SU-DHL-6 (cell line): ENCODE data around the gene HTT.

Source experiments
- H2AFZ ChIP-seq: fragments of 200-600 bp; sonication (generic); 2 replicates; pipeline ENCODE4 v1.6.1; 2014; ENCODE audit warnings: low read depth, mild to moderate bottlenecking, moderate library complexity, mixed read lengths, antibody characterized with exemption, low read length; ENCODE audit not compliant: severe bottlenecking
- H3F3A ChIP-seq: fragments of 200-600 bp; shearing (Covaris generic); 2 replicates; pipeline ENCODE4 v1.6.0; 2016; ENCODE audit warnings: antibody characterized with exemption, mild to moderate bottlenecking; ENCODE audit not compliant: insufficient read depth
- H3K27ac ChIP-seq: fragments of 200-600 bp; sonication (generic); 2 replicates; pipeline ENCODE4 v1.5.1; 2016; ENCODE audit warnings: low read depth, mild to moderate bottlenecking, low read length, moderate library complexity, mixed read lengths
- H3K27me3 ChIP-seq: fragments of 200-600 bp; sonication (generic), shearing (Covaris generic); 2 replicates; pipeline ENCODE4 v1.6.0; 2014; ENCODE audit warnings: mild to moderate bottlenecking, low read length
- H3K36me3 ChIP-seq: fragments of 200-600 bp; sonication (generic); 2 replicates; pipeline ENCODE4 v1.6.1; 2014; ENCODE audit warnings: mild to moderate bottlenecking, low read length, mixed read lengths
- H3K4me2 ChIP-seq: fragments of 300-600, 200-600 bp; shearing (Covaris generic), sonication (generic); 2 replicates; pipeline ENCODE4 v1.6.0; 2014; ENCODE audit warnings: low read length, low read depth, mild to moderate bottlenecking; ENCODE audit not compliant: poor library complexity, severe bottlenecking
- H3K4me3 ChIP-seq: fragments of 200-600 bp; sonication (generic); 2 replicates; pipeline ENCODE4 v1.5.1; 2014; ENCODE audit warnings: antibody characterized with exemption, low read length, mild to moderate bottlenecking, mixed read lengths; ENCODE audit not compliant: insufficient read depth, poor library complexity, severe bottlenecking
- H3K79me2 ChIP-seq: fragments of 200-600 bp; sonication (generic); 2 replicates; pipeline ENCODE4 v1.6.1; 2014; ENCODE audit warnings: mild to moderate bottlenecking, low read length, moderate library complexity; ENCODE audit not compliant: insufficient read depth
- H3K9ac ChIP-seq: fragments of 200-600 bp; sonication (generic); 2 replicates; pipeline ENCODE4 v1.7.0; 2014; ENCODE audit warnings: mild to moderate bottlenecking, low read length
- H3K9me2 ChIP-seq: fragments of 200-600 bp; sonication (generic); replicated peaks from 2 replicates; pipeline ENCODE4 v1.6.1; 2014; ENCODE audit warnings: low read length; ENCODE audit not compliant: insufficient read depth
- H3K9me3 ChIP-seq: fragments of 200-600 bp; sonication (generic); 2 replicates; pipeline ENCODE4 v1.6.1; 2014; ENCODE audit warnings: low read length, mixed read lengths; ENCODE audit not compliant: insufficient read depth
- H4K20me1 ChIP-seq: fragments of 200-600 bp; sonication (generic); 2 replicates; pipeline ENCODE4 v1.6.1; 2014; ENCODE audit warnings: low read depth, mild to moderate bottlenecking, antibody characterized with exemption, low read length, moderate library complexity, mixed read lengths
- EZH2phosphoT487 ChIP-seq: fragments of 200-600 bp; sonication (generic), shearing (Covaris generic); conservative IDR thresholded peaks from 2 replicates; pipeline ENCODE4 v1.6.1; 2018; ENCODE audit warnings: mild to moderate bottlenecking, antibody characterized with exemption, low read length, moderate library complexity, mixed read lengths
- TF ChIP-seq, protein P1 (sequence below): fragments of 200-600 bp; sonication (generic); IDR thresholded peaks from one replicate; pipeline ENCODE4 v1.5.1; 2017; ENCODE audit warnings: antibody characterized with exemption, mild to moderate bottlenecking, low read length, moderate library complexity; ENCODE audit not compliant: insufficient read depth, poor library complexity, severe bottlenecking

HTT gene

DNA sequence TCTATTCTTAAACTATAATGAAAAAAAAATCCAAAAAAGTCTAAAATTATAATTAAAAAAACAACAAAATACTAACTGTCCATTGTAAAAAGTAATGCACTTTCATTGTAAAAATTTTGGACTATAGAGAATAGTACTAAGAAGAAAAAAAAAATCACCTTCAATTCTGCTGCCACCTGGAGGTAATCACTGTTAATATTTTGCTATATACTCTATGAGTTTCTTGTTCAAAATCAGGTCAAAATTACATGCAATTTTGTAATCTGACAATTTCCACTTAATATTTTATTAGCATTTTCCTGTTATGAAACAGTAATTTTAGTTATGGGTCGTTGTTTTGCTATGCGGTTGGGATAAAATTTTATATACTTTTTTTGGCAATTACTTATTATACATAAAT lies 62.0 kb downstream of the HTT start:
- no peak for TF ChIP-seq EZH2phosphoT487
- TF ChIP-seq, protein P1, sequence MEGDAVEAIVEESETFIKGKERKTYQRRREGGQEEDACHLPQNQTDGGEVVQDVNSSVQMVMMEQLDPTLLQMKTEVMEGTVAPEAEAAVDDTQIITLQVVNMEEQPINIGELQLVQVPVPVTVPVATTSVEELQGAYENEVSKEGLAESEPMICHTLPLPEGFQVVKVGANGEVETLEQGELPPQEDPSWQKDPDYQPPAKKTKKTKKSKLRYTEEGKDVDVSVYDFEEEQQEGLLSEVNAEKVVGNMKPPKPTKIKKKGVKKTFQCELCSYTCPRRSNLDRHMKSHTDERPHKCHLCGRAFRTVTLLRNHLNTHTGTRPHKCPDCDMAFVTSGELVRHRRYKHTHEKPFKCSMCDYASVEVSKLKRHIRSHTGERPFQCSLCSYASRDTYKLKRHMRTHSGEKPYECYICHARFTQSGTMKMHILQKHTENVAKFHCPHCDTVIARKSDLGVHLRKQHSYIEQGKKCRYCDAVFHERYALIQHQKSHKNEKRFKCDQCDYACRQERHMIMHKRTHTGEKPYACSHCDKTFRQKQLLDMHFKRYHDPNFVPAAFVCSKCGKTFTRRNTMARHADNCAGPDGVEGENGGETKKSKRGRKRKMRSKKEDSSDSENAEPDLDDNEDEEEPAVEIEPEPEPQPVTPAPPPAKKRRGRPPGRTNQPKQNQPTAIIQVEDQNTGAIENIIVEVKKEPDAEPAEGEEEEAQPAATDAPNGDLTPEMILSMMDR, result no peak
- no peaks in the 10 kb centered on the region for H3K27me3 ChIP-seq
- H3K4me3 ChIP-seq, result no peak overlapping the region
- no peaks in the 10 kb centered on the region for H3K9me3 ChIP-seq
- H3K4me2 ChIP-seq, result no peak overlapping the region
- no peak overlapping the region for H3K27ac ChIP-seq
- H4K20me1 ChIP-seq, result no peaks in the 10 kb centered on the region
- no peaks in the 10 kb centered on the region for H3K9me2 ChIP-seq
- peaks cover 26% of the 10 kb centered on the region for H3K36me3 ChIP-seq
- no peak overlapping the region for H2AFZ ChIP-seq
- H3F3A ChIP-seq, result no peaks in the 10 kb centered on the region
- H3K9ac ChIP-seq, result no peak overlapping the region
- H3K79me2 ChIP-seq, result no peaks in the 10 kb centered on the region

DNA sequence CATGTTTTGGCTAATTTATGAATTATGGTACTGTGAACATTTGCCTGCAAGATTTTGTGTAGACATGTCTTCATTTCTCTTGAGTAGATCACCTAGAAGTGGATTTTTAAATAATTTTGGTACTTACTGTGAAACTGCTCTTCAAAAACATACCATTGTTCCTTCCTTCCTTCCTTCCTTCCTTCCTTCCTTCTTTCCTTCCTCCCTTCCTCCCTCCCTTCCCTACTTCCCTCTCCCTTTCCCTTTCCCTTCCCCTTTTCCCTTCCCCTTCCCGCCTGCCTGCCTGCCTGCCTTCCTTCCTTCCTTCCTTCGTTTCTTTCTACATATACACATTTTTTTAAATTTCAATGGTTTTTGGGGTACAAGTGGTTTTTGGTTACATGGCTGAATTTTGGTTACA lies 63.4 kb downstream of the HTT start:
- no peak overlapping the region for H3K4me3 ChIP-seq
- no peaks in the 10 kb centered on the region for H3K79me2 ChIP-seq
- TF ChIP-seq, protein P1, result no peak
- no peak for TF ChIP-seq EZH2phosphoT487
- H4K20me1 ChIP-seq, result no peaks in the 10 kb centered on the region
- no peak overlapping the region for H3K4me2 ChIP-seq
- peaks cover 19% of the 10 kb centered on the region; the same call in 1 of the 2 replicates for H3K36me3 ChIP-seq
- no peak overlapping the region for H2AFZ ChIP-seq
- H3K27ac ChIP-seq, result no peak overlapping the region
- H3K9me2 ChIP-seq, result no peaks in the 10 kb centered on the region
- no peak overlapping the region for H3K9ac ChIP-seq
- no peaks in the 10 kb centered on the region for H3K9me3 ChIP-seq
- no peaks in the 10 kb centered on the region for H3K27me3 ChIP-seq
- H3F3A ChIP-seq, result no peaks in the 10 kb centered on the region

DNA sequence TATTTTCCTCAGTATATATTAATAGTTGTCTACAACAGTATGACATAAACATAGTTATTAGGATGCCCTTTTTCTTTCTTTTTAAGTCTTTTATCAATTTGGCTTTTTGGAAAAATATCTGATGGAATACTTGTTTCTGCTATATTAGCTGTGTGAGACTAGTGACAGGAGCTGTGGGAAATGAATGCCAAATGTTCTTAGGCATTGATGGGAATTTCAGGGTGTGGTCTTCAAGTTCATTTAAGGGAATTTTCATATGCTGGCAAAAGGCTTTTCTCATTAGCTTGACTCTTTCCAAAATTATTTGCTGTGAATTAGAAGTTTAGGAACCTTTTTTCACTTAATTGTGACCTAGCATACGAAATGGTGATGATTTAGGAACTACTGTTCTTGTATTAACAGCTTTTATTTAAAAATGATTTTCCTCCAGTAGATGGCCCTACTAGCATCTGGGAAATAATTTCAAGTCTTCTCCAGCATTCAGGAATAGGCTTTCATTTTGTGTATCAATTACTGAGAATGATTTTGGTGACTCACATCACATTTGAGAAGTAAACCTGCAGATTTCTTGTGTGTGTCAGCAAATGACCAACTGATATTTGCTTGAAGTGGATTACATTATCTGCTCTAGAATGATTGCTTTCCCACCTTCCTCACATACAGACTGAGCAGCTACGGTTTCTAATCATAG lies 70.9 kb downstream of the HTT start:
- H3K9ac ChIP-seq, result no peak overlapping the region
- peaks cover 17% of the 10 kb centered on the region; the same call in 1 of the 2 replicates for H3K36me3 ChIP-seq
- no peaks in the 10 kb centered on the region for H3K79me2 ChIP-seq
- H3F3A ChIP-seq, result no peaks in the 10 kb centered on the region
- no peak for TF ChIP-seq EZH2phosphoT487
- TF ChIP-seq, protein P1, result no peak
- H3K4me3 ChIP-seq, result no peak overlapping the region
- no peaks in the 10 kb centered on the region for H3K9me3 ChIP-seq
- H3K4me2 ChIP-seq, result no peak overlapping the region
- H3K27ac ChIP-seq, result no peak overlapping the region
- no peaks in the 10 kb centered on the region for H3K9me2 ChIP-seq
- no peaks in the 10 kb centered on the region for H3K27me3 ChIP-seq
- no peak overlapping the region for H2AFZ ChIP-seq
- no peaks in the 10 kb centered on the region for H4K20me1 ChIP-seq
